Measurements from ENCODE around the gene PRR14L.
"Not testable (repeated sequence)": the region's sequence is repeated elsewhere in the genome, so short reads cannot be mapped to it uniquely, and the experiment has no call there.

The PRR14L gene

DNA sequence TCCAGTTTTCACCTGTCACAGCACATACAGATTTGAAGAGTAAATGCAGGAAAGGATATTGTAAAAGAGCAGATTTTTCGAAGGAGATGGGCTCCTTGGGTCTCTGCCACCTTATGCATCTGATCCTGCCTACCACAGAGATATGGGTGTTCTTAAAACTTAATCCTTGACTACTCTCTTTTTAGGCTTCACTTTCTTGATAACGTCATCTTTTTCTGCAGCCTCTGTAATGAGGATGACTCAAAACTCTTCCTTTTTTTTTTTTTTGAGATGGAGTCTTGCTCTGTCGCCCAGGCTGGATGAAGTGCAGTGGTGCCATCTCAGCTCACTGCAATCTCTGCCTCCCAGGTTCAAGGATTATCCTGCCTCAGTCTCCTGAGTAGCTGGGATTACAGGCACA, 7.8 kb downstream of the PRR14L start:
- DNase-seq (ENCODE audit: extremely low read depth in 1 of 2, low read depth in 1 of 2): no peak

DNA sequence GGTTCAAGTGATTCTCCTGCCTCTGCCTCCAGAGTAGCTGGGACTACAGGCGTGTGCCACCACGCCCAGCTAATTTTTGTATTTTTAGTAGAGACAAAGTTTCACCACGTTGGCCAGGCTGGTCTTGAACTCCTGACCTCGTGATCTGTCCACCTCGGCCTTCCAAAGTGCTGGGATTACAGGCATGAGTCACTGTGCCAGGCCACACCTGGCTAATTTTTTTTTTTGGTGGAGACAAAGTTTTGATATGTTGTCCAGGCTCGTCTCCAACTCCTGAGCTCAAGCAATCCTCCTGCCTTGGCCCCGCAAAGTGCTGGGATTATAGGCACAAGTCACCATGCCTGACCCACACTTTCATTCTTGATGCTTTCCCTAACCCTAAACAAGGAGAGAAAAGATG, 9.6 kb downstream of the PRR14L start:
- DNase-seq (ENCODE audit: extremely low read depth in 1 of 2, low read depth in 1 of 2): not testable (repeated sequence)

DNA sequence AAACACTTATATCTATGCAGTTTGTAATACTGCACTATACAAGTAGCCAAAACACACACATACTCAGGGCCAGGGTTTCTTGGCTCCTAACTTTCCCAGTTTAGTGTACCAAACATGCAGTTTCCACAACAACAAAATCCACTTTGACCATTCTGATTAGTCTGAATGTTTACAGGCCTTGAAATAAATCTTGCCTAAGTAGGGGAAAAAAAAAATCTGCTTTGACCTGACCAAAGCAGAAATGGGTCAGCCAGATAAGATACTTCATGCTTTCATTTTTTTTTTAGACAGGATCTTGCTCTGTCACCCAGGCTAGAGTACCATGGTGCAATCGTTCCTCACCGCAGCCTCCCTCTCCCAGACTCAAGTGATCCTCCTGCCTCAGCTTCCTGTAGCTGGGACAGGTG, 10.1 kb downstream of the PRR14L start:
- DNase-seq (ENCODE audit: extremely low read depth in 1 of 2, low read depth in 1 of 2): no peak

DNA sequence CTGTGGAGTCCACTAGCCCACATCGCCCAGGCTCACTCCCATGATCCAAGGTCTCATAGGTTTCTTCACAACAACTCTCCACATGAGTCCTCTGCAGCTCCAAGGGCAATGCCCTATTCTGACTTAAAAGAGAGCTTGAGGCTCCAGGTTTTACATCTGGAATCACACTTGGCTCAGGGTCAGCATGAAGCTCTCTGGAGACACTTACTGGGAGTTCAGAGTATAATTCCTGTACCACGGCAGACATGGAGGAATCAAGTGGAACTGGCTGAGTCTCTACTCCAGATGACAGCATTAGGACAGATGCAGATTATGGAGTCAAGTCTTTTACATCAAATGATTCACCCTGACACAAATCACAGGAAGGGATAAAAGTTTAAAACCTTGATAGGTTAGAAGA, 11.4 kb downstream of the PRR14L start:
- DNase-seq (ENCODE audit: extremely low read depth in 1 of 2, low read depth in 1 of 2): no peak

DNA sequence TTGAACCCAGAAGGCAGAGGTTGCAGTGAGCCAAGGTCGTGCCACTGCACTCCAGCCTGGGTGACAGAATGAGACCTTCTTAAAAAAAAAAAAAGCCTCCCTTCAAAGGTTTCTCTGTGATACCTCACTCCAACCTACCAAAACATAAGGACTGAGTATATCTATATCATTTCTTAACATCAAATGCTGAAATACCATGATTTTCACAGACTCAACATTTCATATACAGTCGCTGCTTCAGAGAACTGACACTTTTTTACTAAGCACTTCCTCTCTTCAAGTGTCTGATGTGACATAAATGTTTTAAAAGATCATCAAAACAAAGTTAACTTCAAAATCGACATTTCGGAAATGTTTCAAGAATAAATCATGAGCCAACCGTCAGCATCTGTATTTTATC, 12.0 kb downstream of the PRR14L start:
- DNase-seq (ENCODE audit: extremely low read depth in 1 of 2, low read depth in 1 of 2): no peak

DNA sequence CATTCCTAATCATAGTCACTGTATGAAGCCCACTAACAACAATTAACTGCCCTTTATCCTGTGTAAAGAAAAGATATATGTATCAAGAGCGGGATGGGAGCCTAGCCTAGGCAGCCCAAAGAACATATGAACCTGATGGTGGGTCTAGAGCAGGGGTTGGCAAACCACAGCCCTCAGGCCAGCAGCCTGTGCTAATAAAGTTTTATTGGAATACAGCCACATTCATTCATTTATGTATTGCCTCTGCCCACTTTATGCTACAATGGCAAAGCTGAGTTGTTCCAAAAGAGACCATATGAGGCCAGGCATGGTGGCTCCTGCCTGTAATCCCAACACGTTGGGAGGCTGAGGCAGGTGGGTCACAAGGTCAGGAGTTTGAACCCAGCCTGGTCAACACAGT, 13.5 kb downstream of the PRR14L start:
- no peak for DNase-seq (ENCODE audit: extremely low read depth in 1 of 2, low read depth in 1 of 2)

DNA sequence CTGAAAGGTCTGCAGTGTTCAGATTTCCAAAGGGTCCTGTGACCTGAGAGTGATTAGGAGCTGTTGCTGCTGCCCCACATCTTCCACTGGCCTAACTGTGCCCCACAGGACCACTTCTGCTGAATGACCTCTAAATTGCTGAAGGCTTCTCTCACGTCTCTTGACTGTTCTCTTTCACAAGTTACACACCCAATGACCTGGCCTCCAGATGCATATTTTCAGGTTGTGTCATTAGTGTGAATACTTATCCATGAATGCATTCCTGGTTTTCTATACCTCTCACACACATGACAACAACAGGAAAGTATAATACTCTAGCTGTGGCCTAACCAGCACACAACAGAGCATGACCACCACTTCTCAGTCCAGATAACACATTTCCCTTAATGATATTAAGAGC, 15.4 kb downstream of the PRR14L start:
- DNase-seq (ENCODE audit: extremely low read depth in 1 of 2, low read depth in 1 of 2): no peak

DNA sequence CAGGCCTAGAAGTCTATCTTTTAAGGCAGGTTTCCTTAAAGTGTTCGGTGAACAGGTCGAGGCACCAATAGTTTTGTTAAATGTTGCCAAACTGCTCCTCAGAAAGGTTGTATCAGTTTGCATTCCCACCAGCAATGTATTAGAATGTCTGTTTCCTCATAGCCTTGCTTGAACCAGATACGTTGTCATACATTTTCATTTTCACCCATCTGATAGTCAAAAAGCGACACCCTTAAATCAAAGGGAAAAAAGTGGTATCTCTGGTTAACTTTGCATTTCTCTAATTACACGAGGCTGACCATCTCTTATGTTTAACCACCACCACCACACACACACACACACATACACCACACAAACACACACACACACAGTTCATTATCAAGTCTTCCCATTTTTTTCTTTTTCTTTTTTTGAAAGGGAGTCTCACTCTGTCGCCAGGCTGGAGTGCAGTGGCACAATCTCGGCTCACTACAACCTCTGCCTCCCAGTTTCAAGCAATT, 16.3 kb downstream of the PRR14L start:
- DNase-seq (ENCODE audit: extremely low read depth in 1 of 2, low read depth in 1 of 2): no peak

DNA sequence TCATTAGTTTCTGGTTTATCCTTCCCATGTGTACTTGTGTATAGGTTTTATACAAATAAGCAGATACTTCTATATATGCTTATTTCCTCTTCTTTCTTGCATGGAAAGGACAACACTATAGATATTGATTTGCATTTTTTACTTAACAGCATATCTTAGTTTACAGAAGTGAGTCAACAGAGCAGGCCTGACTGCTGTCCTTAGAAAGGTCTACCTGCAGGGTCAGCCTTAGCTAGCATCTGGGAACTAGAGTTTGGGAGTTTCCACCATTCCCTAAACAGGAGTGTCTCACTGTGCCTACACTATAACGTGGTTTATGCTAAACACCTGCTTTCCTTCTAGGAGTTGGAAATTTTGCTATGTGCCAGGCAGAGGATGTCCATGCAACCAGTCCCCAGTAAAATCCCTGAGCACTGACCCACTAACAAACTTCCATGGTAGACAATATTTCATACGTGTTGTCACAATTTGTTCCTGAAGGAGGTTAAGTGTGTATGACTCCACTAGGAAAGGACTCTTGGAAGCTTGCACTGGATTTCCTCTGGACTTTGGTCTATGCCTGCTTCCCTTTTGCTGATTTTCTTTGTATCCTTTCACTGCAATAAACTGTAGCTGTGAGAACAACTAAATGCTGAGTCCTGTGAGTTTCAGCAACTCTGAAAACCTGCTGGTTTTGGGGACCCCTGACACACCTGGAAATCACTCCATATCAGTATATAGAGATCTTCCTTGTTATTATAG, 17.7 kb downstream of the PRR14L start:
- no peak for DNase-seq (ENCODE audit: extremely low read depth in 1 of 2, low read depth in 1 of 2)

DNA sequence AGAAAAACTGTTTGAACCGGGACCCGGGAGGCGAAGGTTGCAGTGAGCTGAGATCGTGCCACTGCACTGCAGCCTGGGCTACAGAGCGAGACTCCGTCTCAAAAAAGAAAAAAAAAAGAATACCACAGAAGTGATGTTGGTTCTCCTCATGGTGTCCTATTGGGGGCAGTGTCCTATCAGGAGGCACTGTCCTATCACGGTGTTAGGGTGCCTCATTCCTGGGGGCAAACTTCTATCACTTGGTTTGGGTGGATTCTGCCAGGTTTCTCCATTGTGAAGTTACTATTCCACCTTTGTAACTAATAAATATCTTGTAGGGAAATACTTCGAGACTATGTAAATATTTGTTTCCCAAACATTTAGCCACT, 19.6 kb downstream of the PRR14L start:
- no peak for DNase-seq (ENCODE audit: extremely low read depth in 1 of 2, low read depth in 1 of 2)

DNA sequence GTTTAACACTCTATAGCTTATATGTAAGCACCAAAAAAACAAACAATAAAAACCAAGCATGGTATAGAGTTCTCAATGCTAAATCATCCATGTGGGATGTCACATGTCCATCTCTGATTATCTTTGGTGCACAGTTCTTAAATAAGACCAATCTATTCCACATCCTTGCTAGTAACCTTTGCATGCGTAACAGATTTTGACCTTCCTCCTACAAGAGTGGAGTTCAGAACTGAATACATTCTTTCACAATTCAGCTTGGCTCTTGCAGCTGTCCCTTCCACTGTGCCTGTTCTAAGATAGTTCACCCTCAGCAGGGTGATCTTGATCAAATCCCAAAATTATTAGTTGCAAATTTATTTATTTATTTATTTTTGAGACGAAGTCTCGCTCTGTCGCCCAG, 21.1 kb downstream of the PRR14L start:
- no peak for DNase-seq (ENCODE audit: extremely low read depth in 1 of 2, low read depth in 1 of 2)

DNA sequence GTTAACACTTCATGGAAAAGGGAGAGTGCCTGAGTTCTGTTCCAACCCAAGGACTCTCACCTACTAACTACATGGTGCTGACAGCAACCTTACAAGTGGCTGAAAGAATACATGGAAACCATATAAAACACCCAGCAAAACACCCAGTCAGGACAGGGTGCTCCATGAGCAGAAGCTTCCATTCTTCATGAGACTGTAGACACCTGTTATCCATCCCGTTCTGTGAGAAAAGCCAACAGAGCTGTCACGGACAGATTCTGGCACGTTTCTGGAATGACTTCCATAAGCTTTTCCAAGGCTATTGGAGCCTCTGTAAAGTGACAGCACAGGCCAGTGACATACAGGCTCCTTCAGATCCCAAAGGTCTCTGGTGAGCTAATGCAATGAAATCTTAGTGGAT, 23.2 kb downstream of the PRR14L start:
- no peak for DNase-seq (ENCODE audit: extremely low read depth in 1 of 2, low read depth in 1 of 2)

DNA sequence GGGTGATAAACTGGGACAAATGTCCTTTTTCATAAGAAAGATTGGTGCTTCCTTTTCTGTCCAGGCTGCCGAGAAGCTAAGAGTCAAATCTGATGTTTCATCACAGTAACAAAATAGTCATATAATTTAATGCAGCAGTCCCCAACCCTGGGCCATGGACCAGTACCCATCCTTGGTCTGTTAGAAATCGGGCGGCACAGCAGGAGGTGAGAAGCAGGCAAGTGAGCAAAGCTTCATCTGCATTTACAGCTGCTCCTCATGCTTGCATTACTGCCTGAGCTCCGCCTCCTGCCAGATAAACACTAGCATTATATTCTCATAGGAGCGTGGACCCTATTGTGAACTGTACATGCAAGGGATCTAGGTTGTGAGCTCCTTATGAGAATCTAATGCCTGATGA, 26.2 kb downstream of the PRR14L start:
- no peak for DNase-seq (ENCODE audit: extremely low read depth in 1 of 2, low read depth in 1 of 2)

DNA sequence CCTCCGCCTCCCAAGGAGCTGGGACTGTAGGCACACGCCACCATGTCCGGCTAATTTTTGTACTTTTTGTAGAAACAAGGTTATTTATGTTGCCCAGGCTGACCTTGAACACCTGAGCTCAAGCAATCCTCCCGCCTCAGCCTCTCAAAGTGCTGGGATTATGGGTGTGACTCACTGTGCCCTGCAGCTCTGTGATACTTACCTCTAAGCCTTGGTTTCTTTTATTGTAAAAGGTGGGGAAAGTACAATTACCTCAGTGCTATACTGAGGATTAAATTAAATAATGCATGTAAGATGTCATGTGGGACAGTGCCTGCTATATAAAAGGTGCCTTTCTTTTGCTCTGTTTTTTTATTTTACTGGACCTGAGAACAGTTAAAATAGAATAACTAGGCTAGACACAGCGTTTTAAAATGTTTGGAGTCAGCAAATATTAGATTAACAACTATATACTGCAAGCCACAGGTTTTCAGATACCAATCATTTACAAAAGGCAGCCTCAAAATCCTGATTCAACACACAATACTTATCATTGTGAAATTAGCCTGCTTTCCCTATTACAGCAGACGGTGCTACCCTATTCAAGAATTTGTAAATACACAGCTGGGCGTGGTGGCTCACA, 30.0 kb downstream of the PRR14L start:
- no peak for DNase-seq (ENCODE audit: extremely low read depth in 1 of 2, low read depth in 1 of 2)

DNA sequence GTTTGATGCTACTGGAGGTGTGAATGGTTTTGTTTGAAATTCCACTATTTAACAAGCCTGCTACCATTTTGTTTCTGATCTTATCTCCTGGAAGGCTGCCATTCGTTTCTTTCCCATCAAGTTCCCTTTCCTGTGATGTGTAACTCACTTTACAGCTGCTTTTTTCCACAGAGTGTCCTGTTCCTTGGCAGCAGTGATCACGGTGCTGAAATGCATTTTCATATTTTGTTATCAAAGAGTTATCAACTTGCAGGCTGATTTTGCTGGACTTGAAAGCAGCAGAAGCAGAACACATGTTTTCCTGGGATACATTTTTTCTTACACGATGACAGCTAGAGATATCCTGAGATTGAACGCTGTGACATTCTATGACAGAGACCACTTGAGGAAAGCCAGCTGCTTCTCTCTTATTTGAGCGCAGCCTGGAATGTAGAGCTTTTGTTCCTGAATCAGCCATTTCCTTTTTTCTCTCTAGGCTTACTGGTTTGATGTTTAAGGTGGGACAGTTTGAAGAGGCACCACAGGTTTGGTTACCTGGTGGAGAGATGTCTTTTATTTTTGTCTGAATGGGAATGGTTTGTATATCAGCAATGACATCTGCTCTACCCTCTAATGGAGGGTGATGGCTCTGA, 34.7 kb downstream of the PRR14L start:
- DNase-seq (ENCODE audit: extremely low read depth in 1 of 2, low read depth in 1 of 2): no peak

DNA sequence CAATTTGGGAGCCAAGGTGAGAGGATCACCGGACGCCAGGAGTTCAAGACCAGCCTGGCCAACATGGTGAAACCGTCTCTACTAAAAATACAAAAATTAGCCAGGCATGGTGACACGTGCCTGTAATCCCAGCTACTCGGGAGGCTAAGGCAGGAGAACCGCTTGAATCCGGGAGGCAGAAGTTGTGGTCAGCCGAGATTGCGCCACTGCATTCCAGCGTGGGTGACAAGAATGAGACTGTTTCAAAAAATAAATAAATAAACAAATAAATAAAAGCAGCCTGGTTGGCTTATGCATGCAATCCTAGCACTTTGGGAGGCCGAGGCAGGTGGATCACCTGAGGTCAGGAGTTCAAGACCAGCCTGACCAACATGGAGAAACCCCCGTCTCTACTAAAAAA, 38.7 kb downstream of the PRR14L start:
- not testable (repeated sequence) for DNase-seq (ENCODE audit: extremely low read depth in 1 of 2, low read depth in 1 of 2)

DNA sequence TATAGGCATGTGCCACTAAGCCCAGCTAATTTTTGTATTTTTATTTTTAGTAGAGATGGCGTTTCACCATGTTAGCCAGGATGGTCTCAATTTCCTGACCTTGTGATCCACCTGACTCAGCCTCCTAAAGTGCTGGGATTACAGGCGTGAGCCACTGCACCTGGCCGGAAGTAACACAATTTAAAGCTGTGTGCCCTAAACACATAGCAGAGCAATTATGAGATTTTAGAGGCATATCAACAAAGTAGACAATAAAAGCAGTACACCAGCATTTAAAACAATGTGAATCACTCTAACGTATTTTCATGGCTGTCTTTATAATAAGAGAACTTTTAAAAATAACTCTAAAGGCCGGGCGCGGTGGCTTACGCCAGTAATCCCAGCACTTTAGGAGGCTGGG, 42.4 kb downstream of the PRR14L start:
- no peak for DNase-seq (ENCODE audit: extremely low read depth in 1 of 2, low read depth in 1 of 2)

DNA sequence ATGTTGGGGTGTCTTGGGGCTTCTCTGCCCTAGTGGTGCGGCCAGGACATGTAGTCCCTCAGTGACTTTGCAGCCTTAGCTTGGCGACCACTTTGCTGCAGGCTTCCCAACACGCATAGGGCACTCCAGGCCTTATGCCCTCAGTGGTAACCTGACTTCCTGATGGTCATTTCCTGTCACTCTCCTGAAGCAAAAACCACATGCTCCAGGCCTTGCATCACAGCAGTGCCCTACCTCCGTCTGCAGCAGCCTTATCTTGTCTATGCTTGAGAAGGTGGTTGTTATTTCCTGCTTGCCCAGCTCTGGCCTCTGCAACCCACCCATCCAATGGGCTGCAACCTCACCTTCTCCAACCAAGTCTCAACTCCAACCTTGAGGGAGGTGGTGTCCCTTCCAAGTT, 54.5 kb downstream of the PRR14L start:
- no peak for DNase-seq (ENCODE audit: extremely low read depth in 1 of 2, low read depth in 1 of 2)

DNA sequence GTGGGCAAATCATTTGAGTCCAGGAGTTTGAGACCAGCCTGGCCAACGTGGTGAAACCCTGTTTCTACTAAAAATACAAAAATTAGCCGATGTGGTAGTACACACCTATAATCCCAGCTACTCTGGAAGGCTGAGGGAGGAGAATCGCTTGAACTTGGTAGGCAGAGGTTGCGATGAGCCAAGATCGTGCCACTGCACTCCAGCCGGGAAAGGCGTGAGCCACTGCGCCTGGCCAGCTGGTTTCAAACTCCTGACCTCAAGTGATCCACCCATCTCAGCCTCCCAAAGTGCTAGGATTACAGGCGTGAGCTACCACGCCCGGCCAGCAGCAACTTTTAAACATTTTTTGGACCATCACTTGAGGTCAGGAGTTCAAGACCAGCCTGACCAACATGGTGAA, 55.9 kb downstream of the PRR14L start:
- not testable (repeated sequence) for DNase-seq (ENCODE audit: extremely low read depth in 1 of 2, low read depth in 1 of 2)

DNA sequence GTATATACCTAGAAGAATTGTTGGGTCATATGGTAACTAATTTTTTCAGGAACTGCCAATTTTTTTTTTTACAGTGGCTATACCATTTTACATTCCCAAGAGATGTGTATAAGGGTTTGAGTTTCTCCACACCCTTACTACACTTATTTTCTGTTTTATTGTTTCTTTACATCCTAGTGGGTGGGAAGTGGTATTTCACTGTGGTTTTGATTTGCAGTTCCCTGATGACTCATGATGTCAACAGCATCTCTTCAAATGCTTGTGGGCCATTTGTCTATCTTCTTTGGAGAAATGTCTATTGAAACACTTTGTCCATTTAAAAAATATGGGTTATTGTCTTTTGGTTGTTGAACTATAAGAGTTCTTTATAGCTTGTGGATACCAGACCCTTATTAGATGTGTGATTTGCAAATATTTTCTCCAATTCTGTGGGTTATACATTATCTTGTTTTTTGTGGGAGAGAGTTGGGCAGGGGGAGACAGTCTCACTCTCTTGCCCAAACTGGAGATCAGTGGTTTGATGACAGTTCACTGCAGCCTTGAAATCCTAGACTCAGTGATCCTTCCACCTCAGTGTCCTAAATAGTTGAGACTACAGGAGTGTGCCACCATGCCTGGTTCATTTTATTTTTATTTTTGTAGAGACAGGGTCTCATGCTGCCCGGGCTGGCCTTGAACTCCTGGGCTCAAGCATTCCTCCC, 57.6 kb downstream of the PRR14L start:
- DNase-seq (ENCODE audit: extremely low read depth in 1 of 2, low read depth in 1 of 2): no peak

DNA sequence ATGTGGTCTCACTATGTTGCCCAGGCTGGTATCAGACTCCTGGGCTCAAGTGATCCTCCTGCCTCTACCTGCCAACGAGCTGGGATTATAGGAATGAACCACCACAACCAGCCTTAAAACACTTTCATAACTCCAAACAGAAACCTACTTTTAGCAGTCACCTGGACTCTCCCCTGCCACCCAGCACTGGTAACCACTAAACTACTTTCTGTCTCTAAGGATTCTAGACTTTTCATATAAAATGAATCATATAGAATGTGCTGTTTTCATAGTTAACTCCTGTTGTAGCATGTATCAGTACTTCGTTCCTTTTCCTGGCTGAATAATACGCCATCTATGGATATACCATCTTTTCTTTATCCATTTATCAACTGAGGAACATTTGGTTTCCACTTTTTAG, 58.5 kb downstream of the PRR14L start:
- DNase-seq (ENCODE audit: extremely low read depth in 1 of 2, low read depth in 1 of 2): no peak

Measured in activated CD8-positive, alpha-beta memory T cell treated with anti-CD3 and anti-CD28 coated beads for 1 hour (primary cell).